ENCODE results near the gene CLDN15.
"Not testable (repeated sequence)": the region's sequence is repeated elsewhere in the genome, so short reads cannot be mapped to it uniquely, and the experiment has no call there.

Gene CLDN15

GRCh38 chr7:101273206-101273605 is 35.6 kb upstream of the CLDN15 start:
- no peak overlapping the region for H3K4me3 ChIP-seq (ENCODE audit: low read depth, low read length)
- no peak for TF ChIP-seq CTCF (IDR thresholded peaks at IDR 0.05; ENCODE audit: low read depth, low read length)
- in situ Hi-C loops (cut with HindIII; ENCODE audit: low sequenced_read_pairs): no loop called here

GRCh38 chr7:101271021-101271420 is 33.4 kb upstream of the CLDN15 start:
- no peak overlapping the region for H3K4me3 ChIP-seq (ENCODE audit: low read depth, low read length)
- no peak for DNase-seq (ENCODE audit: low read depth, low spot score)
- TF ChIP-seq CTCF (IDR thresholded peaks at IDR 0.05; ENCODE audit: low read depth, low read length): no peak
- in situ Hi-C loops (cut with HindIII; ENCODE audit: low sequenced_read_pairs): no loop called here

More at GRCh38 chr7:101273206-101273605, 35.6 kb upstream of the CLDN15 start:
- no peak for DNase-seq (ENCODE audit: low read depth, low spot score)

DNA sequence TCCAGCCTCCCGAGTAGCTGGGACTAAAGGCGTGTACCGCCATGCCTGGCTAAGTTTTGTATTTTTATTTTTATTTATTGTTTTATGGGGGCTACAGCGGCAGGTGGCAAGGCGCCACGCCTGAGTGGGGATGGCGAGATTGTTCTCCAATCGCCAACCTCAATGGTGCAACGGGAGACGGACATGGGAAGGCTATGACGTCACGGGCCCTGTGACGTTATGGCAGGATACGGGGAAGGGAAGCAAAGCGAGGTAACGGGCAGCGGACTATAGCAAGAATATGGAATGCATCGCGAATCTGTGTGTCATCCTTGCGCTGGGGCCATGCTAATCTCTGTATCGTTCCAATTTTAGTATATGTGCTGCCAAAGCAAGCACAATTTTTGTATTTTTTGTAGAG is 32.1 kb upstream of the CLDN15 start:
- DNase-seq (ENCODE audit: low read depth, low spot score): no peak
- no peak for TF ChIP-seq CTCF (IDR thresholded peaks at IDR 0.05; ENCODE audit: low read depth, low read length)
- H3K4me3 ChIP-seq (ENCODE audit: low read depth, low read length): no peak overlapping the region
- in situ Hi-C loops (cut with HindIII; ENCODE audit: low sequenced_read_pairs): no loop called here

DNA sequence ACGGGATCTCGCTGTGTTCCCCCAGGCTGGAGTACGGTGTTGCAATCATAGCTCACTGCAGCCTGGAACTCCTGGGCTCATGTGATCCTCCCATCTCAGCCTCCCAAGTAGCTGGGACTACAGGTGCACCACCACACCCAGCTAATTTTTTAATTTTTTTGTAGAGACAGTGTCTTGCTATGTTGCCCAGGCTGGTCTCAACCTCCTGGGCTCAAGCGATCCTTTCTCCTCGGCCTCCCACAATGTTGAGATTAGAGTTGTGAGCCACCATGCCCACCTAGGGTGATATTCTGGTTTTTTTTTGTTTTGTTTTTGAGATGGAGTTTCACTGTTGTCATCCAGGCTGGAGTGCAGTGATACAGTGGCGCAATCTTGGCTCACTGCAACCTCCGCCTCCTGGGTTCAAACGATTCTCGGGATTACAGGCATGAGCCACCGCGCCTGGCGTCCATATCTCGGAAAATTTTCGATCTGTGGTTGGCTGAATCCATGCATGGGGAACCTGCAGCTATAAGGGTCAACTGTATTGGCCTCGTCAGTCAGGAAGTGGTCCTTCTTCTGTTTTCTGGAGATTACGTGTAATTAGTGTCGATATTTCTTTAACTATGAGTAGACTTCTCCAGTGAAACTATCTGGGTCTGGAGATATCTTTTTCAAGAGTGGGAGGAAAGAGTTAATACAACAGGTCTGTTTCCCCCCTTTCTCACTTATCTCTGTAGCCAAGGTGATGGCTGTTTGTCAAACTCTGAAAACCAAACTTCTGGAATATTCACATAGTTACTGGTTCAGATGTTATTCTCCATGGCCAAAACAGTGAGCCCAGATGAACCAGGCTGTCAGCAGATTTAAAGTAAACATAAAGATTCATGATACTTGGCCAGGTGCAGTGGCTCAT is 28.3 kb upstream of the CLDN15 start:
- DNase-seq (ENCODE audit: low read depth, low spot score): no peak
- no peak overlapping the region for H3K4me3 ChIP-seq (ENCODE audit: low read depth, low read length)
- no peak for TF ChIP-seq CTCF (IDR thresholded peaks at IDR 0.05; ENCODE audit: low read depth, low read length)
- in situ Hi-C loops (cut with HindIII; ENCODE audit: low sequenced_read_pairs): no loop called here

DNA sequence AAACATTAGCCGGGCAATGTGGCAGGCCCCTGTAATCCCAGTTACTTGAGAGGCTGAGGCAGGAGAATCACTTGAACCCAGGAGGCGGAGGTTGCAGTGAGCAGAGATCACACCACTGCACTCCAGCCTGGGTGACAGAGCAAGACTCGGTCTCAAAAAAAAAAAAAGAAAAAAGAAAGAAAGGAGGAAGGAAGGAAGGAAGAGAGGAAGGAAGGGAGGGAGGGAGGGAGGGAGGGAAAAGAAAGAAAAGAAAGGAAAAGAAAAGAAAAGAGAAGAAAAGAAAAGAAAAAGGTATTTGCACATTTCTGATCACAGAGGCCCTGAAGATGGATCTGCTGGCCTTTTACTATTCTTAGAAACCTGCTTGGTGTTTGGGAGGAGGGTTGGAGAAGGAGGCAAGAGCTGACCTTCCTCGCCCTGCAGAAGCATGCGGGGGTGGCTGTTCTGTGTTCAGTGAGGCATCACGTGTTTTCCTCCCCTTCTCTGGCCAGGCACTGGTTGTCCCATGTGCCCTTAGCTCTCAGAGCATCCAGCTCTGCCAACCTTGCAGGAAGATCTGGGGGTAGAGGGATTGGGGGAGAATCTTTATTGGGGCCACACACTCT is 26.6 kb upstream of the CLDN15 start:
- DNase-seq (ENCODE audit: low read depth, low spot score); H3K4me3 ChIP-seq (ENCODE audit: low read depth, low read length); in situ Hi-C loops (cut with HindIII; ENCODE audit: low sequenced_read_pairs): not testable (repeated sequence)

- in situ Hi-C loops (cut with HindIII; ENCODE audit: low sequenced_read_pairs): no loop called here
These were observed 20.7 kb upstream of the CLDN15 start for GRCh38 chr7:101258243-101258731.

More at GRCh38 chr7:101258243-101258731, 20.7 kb upstream of the CLDN15 start:
- TF ChIP-seq CTCF (IDR thresholded peaks at IDR 0.05; ENCODE audit: low read depth, low read length): no peak
- no peak for DNase-seq (ENCODE audit: low read depth, low spot score)
- H3K4me3 ChIP-seq (ENCODE audit: low read depth, low read length): no peak overlapping the region
